GM21367 (cell line): Measurements from ENCODE around the gene ZNF367.

Experiments used
- ATAC-seq: cut with Tn5 transposase; IDR thresholded peaks from one replicate; pipeline ENCODE4 v1.9.1; 2021; ENCODE audit not compliant: unreplicated experiment

ZNF367 gene

DNA sequence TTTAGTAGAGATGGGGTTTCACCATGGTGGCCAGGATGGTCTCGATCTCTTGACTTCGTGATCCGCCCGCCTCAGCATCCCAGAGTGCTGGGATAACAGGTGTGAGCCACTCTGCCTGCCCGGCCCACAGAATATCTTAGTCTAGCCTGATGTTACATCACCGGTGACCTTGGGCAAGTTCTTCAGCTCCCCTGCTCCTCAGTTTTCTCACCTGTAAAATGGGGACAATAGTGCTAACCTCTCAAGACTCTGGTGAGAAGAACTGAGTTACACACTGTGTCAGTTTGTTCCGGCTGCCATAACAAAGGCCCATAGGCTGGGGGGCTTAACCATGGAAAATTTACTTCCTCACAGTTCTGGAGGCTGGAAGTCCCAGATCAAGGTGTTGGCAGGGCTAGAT is 19.3 kb upstream of the ZNF367 start:
- no peak for ATAC-seq

DNA sequence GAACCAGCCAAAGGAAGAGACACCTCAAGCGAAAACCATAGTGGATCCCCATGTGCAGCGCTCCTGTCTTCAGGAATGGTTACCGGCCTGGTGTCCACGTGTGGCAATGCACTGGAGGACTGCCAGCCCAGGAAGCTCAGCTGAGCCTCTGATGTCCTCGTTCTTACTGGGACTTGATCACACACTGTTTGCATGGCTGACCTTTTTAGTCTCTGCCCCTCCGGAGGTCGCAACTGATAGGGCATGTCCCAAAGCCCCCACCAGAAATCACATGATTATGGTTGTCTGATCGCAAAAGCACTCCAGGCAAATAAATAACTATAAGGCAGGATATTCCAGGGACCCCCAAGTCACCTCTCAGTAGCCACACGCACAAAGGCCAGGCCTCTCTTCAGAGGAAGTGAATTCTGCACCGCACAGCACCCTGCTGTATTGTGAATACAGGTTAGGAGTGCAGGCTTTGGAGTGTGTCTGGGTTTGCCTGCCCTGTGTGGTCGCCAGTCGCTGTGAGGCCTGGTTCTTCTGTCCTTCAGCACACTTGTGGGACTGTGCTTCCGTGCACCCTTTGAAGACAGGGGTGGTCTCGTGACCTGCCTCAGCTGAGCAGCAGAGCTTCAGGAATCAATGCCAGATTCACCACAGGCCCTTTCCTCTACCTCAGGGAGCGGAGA is 18.4 kb upstream of the ZNF367 start:
- ATAC-seq, result no peak

DNA sequence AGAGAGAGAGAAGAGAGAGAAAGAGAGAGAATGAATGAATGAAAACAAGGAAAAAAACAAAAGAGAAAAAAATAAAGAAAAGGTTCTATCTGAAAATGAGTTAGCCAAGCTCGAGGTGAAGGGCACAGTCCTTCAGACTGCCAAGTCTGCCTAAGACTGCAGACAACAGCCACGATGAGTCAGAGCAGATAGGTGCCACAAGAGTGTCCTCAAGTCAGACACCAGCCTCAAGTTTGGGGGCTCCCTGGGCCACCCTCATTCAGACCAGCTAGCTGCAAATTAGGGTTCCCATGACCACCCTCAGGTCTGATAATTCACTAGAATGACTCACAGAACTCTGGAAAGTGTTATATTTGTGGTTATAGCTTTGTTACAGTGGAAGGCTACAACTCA is 17.9 kb upstream of the ZNF367 start:
- ATAC-seq, result no peak

GRCh38 chr9:96435345-96435744 is 17.2 kb upstream of the ZNF367 start:
- ATAC-seq, result no peak

GRCh38 chr9:96430377-96430776 is 12.2 kb upstream of the ZNF367 start:
- no peak for ATAC-seq

DNA sequence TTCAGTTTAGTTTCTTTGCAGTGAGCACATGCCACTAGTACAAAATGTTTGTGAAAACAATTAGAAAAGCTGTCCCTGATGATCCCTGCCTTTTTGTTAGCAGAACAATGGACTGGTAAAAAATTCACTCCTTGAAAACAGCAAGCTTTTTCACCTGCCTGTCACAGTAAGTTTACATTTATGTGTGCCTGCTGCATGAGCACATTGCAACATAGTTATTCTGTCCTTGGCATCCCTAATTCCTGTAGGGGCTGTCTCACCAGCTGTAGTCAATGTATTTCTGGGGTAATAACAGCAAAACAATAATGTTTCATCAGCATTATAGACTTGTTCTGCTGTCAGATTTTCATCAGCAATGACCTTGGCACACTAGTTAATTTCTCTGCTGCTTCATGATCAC is 11.6 kb upstream of the ZNF367 start:
- ATAC-seq, result no peak

- ATAC-seq, result no peak
Measured at GRCh38 chr9:96425500-96426169, 7.5 kb upstream of the ZNF367 start.

GRCh38 chr9:96423985-96424336 is 5.8 kb upstream of the ZNF367 start:
- no peak for ATAC-seq

- no peak for ATAC-seq
Measured at GRCh38 chr9:96423322-96423984, 5.3 kb upstream of the ZNF367 start.

- ATAC-seq, result no peak
Measured at GRCh38 chr9:96420468-96421219, 2.5 kb upstream of the ZNF367 start.

DNA sequence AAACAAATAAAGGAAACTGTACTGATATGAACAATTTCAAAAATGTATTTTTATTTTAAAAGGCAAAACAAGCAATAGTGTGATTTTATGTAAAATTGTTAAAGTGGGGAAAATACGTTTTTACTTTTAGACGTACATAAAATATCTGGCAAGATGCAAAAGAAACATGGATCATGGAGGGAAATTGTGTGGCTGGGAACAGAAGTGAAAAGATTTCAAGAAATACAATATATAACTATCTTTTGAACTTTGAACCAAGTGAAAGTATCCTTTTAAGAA is 1.5 kb upstream of the ZNF367 start:
- ATAC-seq, result no peak

- ATAC-seq, result peak; percentile 28
Measured at GRCh38 chr9:96418920-96419690, 935 bp upstream of the ZNF367 start.

DNA sequence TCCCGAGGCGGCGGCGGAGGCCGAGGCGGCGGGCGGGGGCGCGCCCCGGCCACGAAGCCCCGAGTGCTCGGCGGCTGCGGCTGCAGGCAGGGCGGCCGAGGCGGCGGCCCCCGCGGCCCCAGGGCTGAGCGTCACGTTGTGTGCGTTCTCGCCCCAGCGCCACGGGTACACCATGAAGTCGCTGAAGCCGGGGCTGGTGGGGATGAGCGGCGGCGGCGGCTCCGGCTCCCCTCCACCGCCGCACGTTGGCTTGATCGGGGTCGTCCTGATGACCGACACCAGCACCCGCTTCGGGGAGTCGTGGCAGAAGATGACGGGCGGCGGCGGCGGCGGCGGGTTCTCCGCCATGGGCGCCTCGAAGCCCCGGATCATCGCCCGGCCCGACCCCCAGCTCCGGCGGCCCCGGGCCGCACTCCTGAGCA is 498 bp downstream of the ZNF367 start:
- ATAC-seq, result no peak

DNA sequence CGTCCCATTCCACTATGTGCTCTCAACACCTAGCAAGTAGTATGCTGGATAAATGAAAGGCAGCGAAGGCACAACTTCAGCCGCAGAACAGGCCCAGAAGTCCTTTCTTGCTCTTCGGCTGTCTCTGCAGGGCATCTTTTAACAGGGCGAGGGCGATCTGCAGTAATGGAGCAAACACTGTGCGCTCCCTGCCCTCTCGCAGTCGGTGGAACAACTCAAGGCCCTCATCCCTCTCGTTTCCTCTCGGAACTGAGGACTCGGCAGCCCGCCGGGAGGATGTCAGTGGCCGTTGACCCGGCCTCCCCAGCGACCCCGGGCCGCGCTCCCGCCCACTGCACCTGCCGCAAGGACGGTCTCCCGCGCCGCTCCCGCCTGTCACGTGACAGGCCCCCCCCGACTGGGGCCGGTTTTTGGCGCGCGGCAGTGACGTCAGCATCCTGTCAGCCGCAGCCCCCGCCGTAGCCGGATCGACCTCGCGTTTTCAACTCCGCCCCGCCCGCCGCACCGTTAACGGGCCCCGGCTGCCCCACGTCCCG is 1.1 kb downstream of the ZNF367 start:
- peak; percentile 13 for ATAC-seq

- peak; percentile 20 for ATAC-seq
Measured at GRCh38 chr9:96413302-96414221, 4.6 kb downstream of the ZNF367 start.

GRCh38 chr9:96412174-96412913 is 5.8 kb downstream of the ZNF367 start:
- ATAC-seq, result no peak

DNA sequence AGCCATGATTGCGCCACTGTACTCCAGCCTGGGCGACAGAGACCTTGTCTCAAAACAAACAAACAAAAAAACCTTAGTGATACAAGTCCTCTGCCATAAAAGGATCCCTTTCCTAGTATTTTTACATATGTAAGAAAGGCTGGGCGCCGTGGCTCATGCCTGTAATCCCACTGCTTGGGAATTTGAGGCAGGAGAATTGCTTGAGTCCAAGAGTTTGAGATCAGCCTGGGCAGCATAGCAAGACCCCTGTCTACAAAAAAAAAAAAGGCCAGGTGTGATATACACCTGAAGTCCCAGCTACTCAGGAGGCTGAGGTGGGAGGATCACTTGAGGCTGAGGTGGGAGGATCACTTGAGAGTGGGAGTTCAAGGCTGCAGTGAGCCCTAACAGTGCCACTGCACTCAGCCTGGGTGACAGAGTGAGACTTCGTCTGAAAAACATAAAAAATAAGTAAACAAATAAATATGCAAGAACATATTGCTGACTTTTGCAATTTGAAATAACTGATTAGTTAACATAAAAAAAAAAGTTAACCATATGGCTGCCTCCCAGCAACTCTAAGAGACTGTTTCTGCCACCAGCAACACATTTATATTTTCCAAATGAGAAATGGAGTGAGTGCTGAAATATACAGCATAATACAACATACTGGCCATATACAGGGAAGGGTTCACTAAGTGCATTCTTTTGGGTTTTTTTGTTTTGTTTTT is 6.9 kb downstream of the ZNF367 start:
- ATAC-seq, result no peak

GRCh38 chr9:96408409-96409280 is 9.5 kb downstream of the ZNF367 start:
- no peak for ATAC-seq
